Measurements from ENCODE around the gene SIRT7.

Gene SIRT7

GRCh38 chr17:81917565-81918332 lies at the start of gene SIRT7:
SIRT7 (minus strand) TSS chr17:81918176; CDS start chr17:81918131, 45 bp downstream.
- peak; percentile 79 for DNase-seq

GRCh38 chr17:81967244-81967532 lies 49.2 kb upstream of the SIRT7 start:
- no peak for DNase-seq

- DNase-seq: no peak
Measured at GRCh38 chr17:81966343-81967243, 48.6 kb upstream of the SIRT7 start.

- no peak for DNase-seq
Measured at GRCh38 chr17:81964081-81964849, 46.3 kb upstream of the SIRT7 start.

- DNase-seq: no peak
Measured at GRCh38 chr17:81962499-81963441, 44.8 kb upstream of the SIRT7 start.

- DNase-seq: no peak
Measured at GRCh38 chr17:81961521-81962498, 43.8 kb upstream of the SIRT7 start.

- DNase-seq: no peak
Measured at GRCh38 chr17:81961087-81961511, 43.1 kb upstream of the SIRT7 start, which contains the start of gene NOTUM. NOTUM (minus strand) TSS chr17:81961187; CDS start chr17:81960909, 278 bp downstream.

GRCh38 chr17:81960130-81960958 lies 42.4 kb upstream of the SIRT7 start:
- DNase-seq: no peak

- peak; percentile 84 for DNase-seq
Measured at GRCh38 chr17:81959362-81960129, 41.6 kb upstream of the SIRT7 start.

GRCh38 chr17:81958633-81959342 lies 40.8 kb upstream of the SIRT7 start:
- no peak for DNase-seq

GRCh38 chr17:81957691-81958432 lies 39.9 kb upstream of the SIRT7 start:
- DNase-seq: no peak

GRCh38 chr17:81956607-81957589 lies 38.9 kb upstream of the SIRT7 start:
- no peak for DNase-seq

GRCh38 chr17:81955756-81956544 lies 38.0 kb upstream of the SIRT7 start:
- DNase-seq: no peak

GRCh38 chr17:81955058-81955681 lies 37.2 kb upstream of the SIRT7 start:
- DNase-seq: no peak
